SK-N-SH treated with all-trans-retinoic acid at 6 μM for 48 hours (cell line): ENCODE data around the gene NOSTRIN.

Experiments used
- ATAC-seq: fragments of 200-7000 bp; cut with Tn5 transposase; 3 replicates; pipeline ENCODE4 v1.9.1; 2020; ENCODE audit warnings: mild to moderate bottlenecking, moderate library complexity
- ARNTL ChIP-seq: fragments of 450-650 bp; formaldehyde crosslinking; IDR thresholded peaks from 2 replicates; pipeline ENCODE4 v1.5.0; 2020; ENCODE audit warnings: low read depth, mild to moderate bottlenecking, moderate library complexity, borderline replicate concordance
- BACH2 ChIP-seq: fragments of 250-450 bp; sonication (Bioruptor Pico); IDR thresholded peaks from 2 replicates; pipeline ENCODE4 v1.9.0; 2021; ENCODE audit warnings: mild to moderate bottlenecking, borderline replicate concordance
- CREB5 ChIP-seq: fragments of 250-450 bp; sonication (Bioruptor Pico); IDR thresholded peaks from 2 replicates; pipeline ENCODE4 v1.5.1; 2020; ENCODE audit warnings: low read depth, mild to moderate bottlenecking, moderate library complexity
- CSDC2 ChIP-seq: fragments of 250-450 bp; sonication (Bioruptor Pico); IDR thresholded peaks from 2 replicates; pipeline ENCODE4 v1.5.0; 2020; ENCODE audit warnings: mild to moderate bottlenecking, moderate library complexity
- CSRNP3 ChIP-seq: fragments of 250-450 bp; sonication (Bioruptor Pico); IDR thresholded peaks from 2 replicates; pipeline ENCODE4 v1.5.1; 2021; ENCODE audit warnings: mild to moderate bottlenecking, moderate library complexity
- ESRRG ChIP-seq: fragments of 250-450 bp; sonication (Bioruptor Pico); IDR thresholded peaks from 2 replicates; pipeline ENCODE4 v1.6.1; 2021; ENCODE audit warnings: mild to moderate bottlenecking
- GLIS3 ChIP-seq: fragments of 250-450 bp; sonication (Bioruptor Pico); IDR thresholded peaks from 2 replicates; pipeline ENCODE4 v1.5.0; 2020; ENCODE audit warnings: mild to moderate bottlenecking, moderate library complexity
- ISL1 ChIP-seq: fragments of 250-450 bp; sonication (Bioruptor Pico); IDR thresholded peaks from 2 replicates; pipeline ENCODE4 v2.1.2; 2022; ENCODE audit warnings: mild to moderate bottlenecking, moderate library complexity
- OSR1 ChIP-seq: fragments of 250-450 bp; sonication (Bioruptor Pico); IDR thresholded peaks from 2 replicates; pipeline ENCODE4 v1.8.0; 2022; ENCODE audit warnings: moderate library complexity, mild to moderate bottlenecking, inconsistent platforms
- PATZ1 ChIP-seq: fragments of 250-450 bp; sonication (Bioruptor Pico); IDR thresholded peaks from 2 replicates; pipeline ENCODE4 v1.8.0; 2020; ENCODE audit warnings: mild to moderate bottlenecking, moderate library complexity, borderline replicate concordance
- POU6F1 ChIP-seq: fragments of 250-450 bp; sonication (Bioruptor Pico); IDR thresholded peaks from 2 replicates; pipeline ENCODE4 v1.8.0; 2021; ENCODE audit warnings: low read depth, mild to moderate bottlenecking, moderate library complexity, borderline replicate concordance
- PPARA ChIP-seq: fragments of 250-450 bp; sonication (Bioruptor Pico); IDR thresholded peaks from 2 replicates; pipeline ENCODE4 v1.5.0; 2020; ENCODE audit warnings: mild to moderate bottlenecking, borderline replicate concordance
- RARB ChIP-seq: fragments of 250-450 bp; sonication (Bioruptor Pico); IDR thresholded peaks from 2 replicates; pipeline ENCODE4 v1.8.0; 2021; ENCODE audit warnings: mild to moderate bottlenecking, moderate library complexity
- TCF4 ChIP-seq: fragments of 250-450 bp; sonication (Bioruptor Pico); IDR thresholded peaks from 2 replicates; pipeline ENCODE4 v1.8.0; 2021; ENCODE audit warnings: mild to moderate bottlenecking, moderate library complexity, borderline replicate concordance
- TOX ChIP-seq: fragments of 250-450 bp; sonication (Bioruptor Pico); IDR thresholded peaks from 2 replicates; pipeline ENCODE4 v1.8.0; 2021; ENCODE audit warnings: mild to moderate bottlenecking, moderate library complexity, borderline replicate concordance
- ZC3H10 ChIP-seq: fragments of 250-450 bp; sonication (Bioruptor Pico); IDR thresholded peaks from 2 replicates; pipeline ENCODE4 v1.5.1; 2021; ENCODE audit warnings: mild to moderate bottlenecking, moderate library complexity
- ZFP3 ChIP-seq: fragments of 250-450 bp; sonication (Bioruptor Pico); IDR thresholded peaks from 2 replicates; pipeline ENCODE4 v1.5.0; 2020; ENCODE audit warnings: mild to moderate bottlenecking, moderate library complexity
- ZFP30 ChIP-seq: fragments of 450-650 bp; formaldehyde crosslinking; IDR thresholded peaks from 2 replicates; pipeline ENCODE4 v1.5.0; 2022; ENCODE audit warnings: mild to moderate bottlenecking, moderate library complexity
- ZNF565 ChIP-seq: fragments of 450-650 bp; formaldehyde crosslinking; conservative IDR thresholded peaks from 2 replicates; pipeline ENCODE4 v1.5.0; 2020; ENCODE audit warnings: low read depth, mild to moderate bottlenecking, moderate library complexity
- ZNF70 ChIP-seq: fragments of 450-650 bp; formaldehyde crosslinking; IDR thresholded peaks from 2 replicates; pipeline ENCODE4 v1.5.0; 2020; ENCODE audit warnings: mild to moderate bottlenecking, moderate library complexity
- ZNF8 ChIP-seq: fragments of 450-650 bp; formaldehyde crosslinking; IDR thresholded peaks from 2 replicates; pipeline ENCODE4 v1.5.0; 2020; ENCODE audit warnings: mild to moderate bottlenecking, moderate library complexity
- TF ChIP-seq, protein P1 (sequence below): fragments of 250-450 bp; sonication (Bioruptor Pico); IDR thresholded peaks from 2 replicates; pipeline ENCODE4 v1.5.0; 2020; ENCODE audit warnings: mild to moderate bottlenecking, moderate library complexity

NOSTRIN gene

DNA sequence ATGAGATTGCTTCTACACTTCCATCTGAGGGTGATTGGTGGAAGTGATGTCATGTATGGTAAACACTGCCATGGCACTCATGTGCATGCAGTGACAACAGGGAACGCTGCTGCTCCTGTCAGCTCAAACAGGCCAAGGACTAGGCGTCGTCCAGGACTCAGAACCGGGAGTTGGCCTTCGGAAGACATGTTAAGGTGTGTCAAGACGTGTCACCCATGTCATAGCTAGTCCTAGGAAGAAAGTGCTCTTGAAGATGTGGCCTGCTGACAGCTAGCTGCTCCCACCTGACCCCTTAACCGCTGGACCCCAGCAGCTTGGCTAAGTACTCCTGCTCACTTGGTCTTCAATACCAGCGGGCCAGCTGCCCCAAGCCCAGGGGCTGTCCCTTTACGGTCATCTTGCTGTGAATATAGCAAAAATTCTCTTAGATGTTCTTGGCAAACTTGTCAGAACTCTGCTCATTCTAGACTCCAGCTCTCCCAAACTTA, 6.3 kb upstream of the NOSTRIN start:
- ATAC-seq = no peak
- no peak for TF ChIP-seq GLIS3 (CRISPR knock-in tag)
- TF ChIP-seq ZC3H10 (CRISPR knock-in tag) = no peak
- TF ChIP-seq CREB5 = no peak
- no peak for TF ChIP-seq CSRNP3 (CRISPR knock-in tag)
- TF ChIP-seq ZFP3 (CRISPR knock-in tag) = no peak
- no peak for TF ChIP-seq ZNF70 (CRISPR knock-in tag)
- TF ChIP-seq CSDC2 (CRISPR knock-in tag) = no peak
- no peak for TF ChIP-seq PPARA (CRISPR knock-in tag)
- TF ChIP-seq TOX (CRISPR knock-in tag) = no peak
- TF ChIP-seq ARNTL = no peak
- no peak for TF ChIP-seq ZNF565 (CRISPR knock-in tag)
- TF ChIP-seq, protein P1, sequence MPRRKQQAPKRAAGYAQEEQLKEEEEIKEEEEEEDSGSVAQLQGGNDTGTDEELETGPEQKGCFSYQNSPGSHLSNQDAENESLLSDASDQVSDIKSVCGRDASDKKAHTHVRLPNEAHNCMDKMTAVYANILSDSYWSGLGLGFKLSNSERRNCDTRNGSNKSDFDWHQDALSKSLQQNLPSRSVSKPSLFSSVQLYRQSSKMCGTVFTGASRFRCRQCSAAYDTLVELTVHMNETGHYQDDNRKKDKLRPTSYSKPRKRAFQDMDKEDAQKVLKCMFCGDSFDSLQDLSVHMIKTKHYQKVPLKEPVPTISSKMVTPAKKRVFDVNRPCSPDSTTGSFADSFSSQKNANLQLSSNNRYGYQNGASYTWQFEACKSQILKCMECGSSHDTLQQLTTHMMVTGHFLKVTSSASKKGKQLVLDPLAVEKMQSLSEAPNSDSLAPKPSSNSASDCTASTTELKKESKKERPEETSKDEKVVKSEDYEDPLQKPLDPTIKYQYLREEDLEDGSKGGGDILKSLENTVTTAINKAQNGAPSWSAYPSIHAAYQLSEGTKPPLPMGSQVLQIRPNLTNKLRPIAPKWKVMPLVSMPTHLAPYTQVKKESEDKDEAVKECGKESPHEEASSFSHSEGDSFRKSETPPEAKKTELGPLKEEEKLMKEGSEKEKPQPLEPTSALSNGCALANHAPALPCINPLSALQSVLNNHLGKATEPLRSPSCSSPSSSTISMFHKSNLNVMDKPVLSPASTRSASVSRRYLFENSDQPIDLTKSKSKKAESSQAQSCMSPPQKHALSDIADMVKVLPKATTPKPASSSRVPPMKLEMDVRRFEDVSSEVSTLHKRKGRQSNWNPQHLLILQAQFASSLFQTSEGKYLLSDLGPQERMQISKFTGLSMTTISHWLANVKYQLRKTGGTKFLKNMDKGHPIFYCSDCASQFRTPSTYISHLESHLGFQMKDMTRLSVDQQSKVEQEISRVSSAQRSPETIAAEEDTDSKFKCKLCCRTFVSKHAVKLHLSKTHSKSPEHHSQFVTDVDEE (CRISPR knock-in tag) = no peak
- no peak for TF ChIP-seq OSR1 (CRISPR knock-in tag)
- no peak for TF ChIP-seq ZNF8 (CRISPR knock-in tag)
- no peak for TF ChIP-seq POU6F1 (CRISPR knock-in tag)
- no peak for TF ChIP-seq BACH2 (CRISPR knock-in tag)
- no peak for TF ChIP-seq RARB
- TF ChIP-seq ZFP30 = no peak
- no peak for TF ChIP-seq PATZ1 (CRISPR knock-in tag)
- no peak for TF ChIP-seq ESRRG (CRISPR knock-in tag)

DNA sequence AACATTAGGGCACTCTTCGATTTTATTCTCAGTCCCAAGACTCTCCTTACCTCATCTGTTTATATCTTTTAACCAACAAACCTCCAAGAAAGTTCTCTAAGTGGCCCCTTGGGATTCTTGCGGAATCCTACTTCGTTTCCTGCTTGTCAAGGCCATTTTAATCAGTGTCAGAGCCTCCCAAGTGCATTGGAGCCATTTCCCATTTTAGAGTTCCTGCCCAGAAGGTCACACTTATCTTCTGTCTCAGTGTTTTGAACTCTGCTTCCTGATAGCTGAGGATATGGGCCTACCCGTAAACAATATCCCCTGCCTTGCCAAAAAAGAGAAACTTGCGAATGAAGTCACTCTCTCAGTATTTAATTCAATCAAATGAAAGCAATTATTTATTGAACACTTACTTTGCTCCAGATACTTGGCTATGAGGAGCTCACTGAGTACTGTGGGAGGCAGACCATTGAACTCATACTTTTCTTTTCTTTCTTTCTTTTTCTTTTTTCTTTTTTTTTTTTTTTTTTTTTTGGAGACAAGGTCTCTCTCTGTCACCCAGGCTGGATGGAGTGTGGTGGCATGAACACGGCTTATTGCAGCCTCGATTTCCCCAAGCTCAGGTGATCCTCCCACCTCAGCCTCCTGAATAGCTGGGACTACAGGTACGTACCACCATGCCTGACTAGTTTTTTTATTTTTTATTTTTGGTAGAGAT, 5.7 kb upstream of the NOSTRIN start:
- no peak for ATAC-seq
- TF ChIP-seq TCF4 (CRISPR knock-in tag) (no peak), BACH2 (CRISPR knock-in tag) (no peak), POU6F1 (CRISPR knock-in tag) (no peak), ESRRG (CRISPR knock-in tag) (no peak), ISL1 (CRISPR knock-in tag) (no peak), ZC3H10 (CRISPR knock-in tag) (no peak), CREB5 (no peak), CSDC2 (CRISPR knock-in tag) (no peak), ZNF565 (CRISPR knock-in tag) (no peak), ZFP30 (no peak), RARB (no peak), ZNF8 (CRISPR knock-in tag) (no peak)
- TF ChIP-seq, protein P1 (CRISPR knock-in tag) = no peak
